Erythroblast (primary cell): Measurements from ENCODE around the gene DHX30.

ENCODE experiments used
- GATA1 ChIP-seq: IDR thresholded peaks from 2 replicates; pipeline ENCODE4 v1.6.1; 2011; ENCODE audit warnings: low read depth, mild to moderate bottlenecking, control low read depth, low read length, moderate library complexity
- POLR2A ChIP-seq: IDR thresholded peaks from 2 replicates; pipeline ENCODE4 v1.6.1; 2011; ENCODE audit warnings: mild to moderate bottlenecking, low read length

- no peak for TF ChIP-seq POLR2A
- no peak for TF ChIP-seq GATA1
These were observed 10.2 kb upstream of the DHX30 start for GRCh38 chr3:47792699-47793098.
